K562 (cell line): Measurements from ENCODE around the gene VWA3A.

Experiments
- CXXC5 ChIP-seq: fragments of 250-450 bp; sonication (Bioruptor Pico); IDR thresholded peaks from 2 replicates; pipeline ENCODE4 v1.8.0; 2022; ENCODE audit warnings: inconsistent platforms, mild to moderate bottlenecking, moderate library complexity
- ELF1 ChIP-seq: fragments of 200-800 bp; sonication (Bioruptor generic); IDR thresholded peaks from 2 replicates; pipeline ENCODE4 v1.6.1; 2016; ENCODE audit warnings: missing genetic modification characterization, missing compliant biosample characterization
- EZH2 ChIP-seq: IDR thresholded peaks from 2 replicates; pipeline ENCODE4 v1.6.1; 2012; ENCODE audit warnings: low read depth, mild to moderate bottlenecking, inconsistent platforms, low read length, borderline replicate concordance
- MAFF ChIP-seq: IDR thresholded peaks from 2 replicates; pipeline ENCODE4 v1.6.1; 2012; ENCODE audit warnings: low read length, improper control_type of control experiment
- MAFG ChIP-seq: fragments of 450-650 bp; conservative IDR thresholded peaks from 2 replicates; pipeline ENCODE4 v1.6.1; 2016; ENCODE audit warnings: missing genetic modification characterization, missing compliant biosample characterization
- SIN3A ChIP-seq, 2 experiments: fragments of 150-350 bp in 1 of 2; IDR thresholded peaks; 2 replicates each; pipeline ENCODE4 v1.6.1; 2011 to 2016; ENCODE audit warnings: borderline replicate concordance in 2 of 2, low read depth in 2 of 2, low read length in 2 of 2, mild to moderate bottlenecking in 2 of 2, moderate library complexity in 2 of 2; ENCODE audit not compliant: control insufficient read depth in 1 of 2
- STAT5B ChIP-seq: fragments of 250-450 bp; sonication (Bioruptor Pico); IDR thresholded peaks from 2 replicates; pipeline ENCODE4 v1.8.0; 2021; ENCODE audit warnings: mild to moderate bottlenecking, inconsistent platforms
- ZNF274 ChIP-seq: IDR thresholded peaks from 2 replicates; pipeline ENCODE4 v1.6.1; 2011; ENCODE audit warnings: low read depth, mild to moderate bottlenecking, low read length, moderate library complexity, borderline replicate concordance
- TF ChIP-seq, protein P1 (sequence below): sonication (generic); formaldehyde crosslinking; IDR thresholded peaks from 2 replicates; pipeline ENCODE4 v1.8.1; 2022; ENCODE audit warnings: missing genetic modification reagents
- TF ChIP-seq, protein P2 (sequence below): fragments of 450-650 bp; IDR thresholded peaks from 2 replicates; pipeline ENCODE4 v1.6.1; 2016

DNA sequence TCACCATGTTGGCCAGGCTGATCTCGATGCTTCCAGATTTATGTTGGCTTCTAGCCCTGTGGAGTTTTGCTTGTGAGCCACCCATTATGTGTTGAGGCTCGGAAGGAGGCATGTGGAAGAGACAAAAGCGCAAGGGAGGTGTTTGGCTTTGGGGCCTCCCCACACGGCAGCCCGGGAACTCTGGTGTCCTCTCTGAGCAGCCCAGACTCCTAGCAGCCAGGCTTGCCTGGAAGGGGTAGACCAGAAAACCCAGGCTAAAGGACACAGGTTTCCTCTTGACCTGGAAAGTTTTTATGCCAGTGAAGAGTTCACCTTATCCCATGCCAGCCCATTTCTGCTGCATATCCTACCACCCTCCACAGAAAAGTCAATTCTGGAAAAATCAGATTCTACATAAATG lies 91.0 kb downstream of the VWA3A start:
- TF ChIP-seq, protein P1, sequence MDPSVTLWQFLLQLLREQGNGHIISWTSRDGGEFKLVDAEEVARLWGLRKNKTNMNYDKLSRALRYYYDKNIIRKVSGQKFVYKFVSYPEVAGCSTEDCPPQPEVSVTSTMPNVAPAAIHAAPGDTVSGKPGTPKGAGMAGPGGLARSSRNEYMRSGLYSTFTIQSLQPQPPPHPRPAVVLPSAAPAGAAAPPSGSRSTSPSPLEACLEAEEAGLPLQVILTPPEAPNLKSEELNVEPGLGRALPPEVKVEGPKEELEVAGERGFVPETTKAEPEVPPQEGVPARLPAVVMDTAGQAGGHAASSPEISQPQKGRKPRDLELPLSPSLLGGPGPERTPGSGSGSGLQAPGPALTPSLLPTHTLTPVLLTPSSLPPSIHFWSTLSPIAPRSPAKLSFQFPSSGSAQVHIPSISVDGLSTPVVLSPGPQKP (CRISPR knock-in tag): no peak
- TF ChIP-seq, protein P2, sequence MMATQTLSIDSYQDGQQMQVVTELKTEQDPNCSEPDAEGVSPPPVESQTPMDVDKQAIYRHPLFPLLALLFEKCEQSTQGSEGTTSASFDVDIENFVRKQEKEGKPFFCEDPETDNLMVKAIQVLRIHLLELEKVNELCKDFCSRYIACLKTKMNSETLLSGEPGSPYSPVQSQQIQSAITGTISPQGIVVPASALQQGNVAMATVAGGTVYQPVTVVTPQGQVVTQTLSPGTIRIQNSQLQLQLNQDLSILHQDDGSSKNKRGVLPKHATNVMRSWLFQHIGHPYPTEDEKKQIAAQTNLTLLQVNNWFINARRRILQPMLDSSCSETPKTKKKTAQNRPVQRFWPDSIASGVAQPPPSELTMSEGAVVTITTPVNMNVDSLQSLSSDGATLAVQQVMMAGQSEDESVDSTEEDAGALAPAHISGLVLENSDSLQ: no peak
- TF ChIP-seq MAFG: no peak
- no peak for TF ChIP-seq SIN3A (IDR thresholded peaks at IDR 0.05; ENCODE audit: borderline replicate concordance in 2 of 2, control insufficient read depth in 1 of 2, low read depth in 2 of 2, low read length in 2 of 2)
- TF ChIP-seq STAT5B: no peak
- TF ChIP-seq MAFF: no peak
- TF ChIP-seq ZNF274: no peak
- TF ChIP-seq EZH2: no peak
- TF ChIP-seq ELF1: no peak
- no peak for TF ChIP-seq CXXC5
